LHCN-M2 (cell line): Measurements from ENCODE around the gene HSD3B2. TPM values are rescaled to one million over a fixed set of nuclear protein-coding genes. Genes with fewer than 3 reads are reported as not detected.
"Not testable (repeated sequence)": the region's sequence is repeated elsewhere in the genome, so short reads cannot be mapped to it uniquely, and the experiment has no call there.

Experiments used
- DNase-seq: peaks from one replicate; pipeline ENCODE4 v3.0.0-alpha.2; 2012; ENCODE audit warnings: low read depth
- polyA plus RNA-seq: library from polyadenylated mRNA; unstranded; fragments of >200 nt; gene quantifications from one replicate; pipeline ENCODE4 v1.2.1, GENCODE V29; 2012; ENCODE audit warnings: missing spikeins
- total RNA-seq: library from RNA; depleted of rRNA; stranded (reverse); fragments of >200 nt; gene quantifications from 2 replicates; pipeline ENCODE4 v1.2.3, GENCODE V29; 2014; rRNA removed

HSD3B2 gene
- not detected in 2 replicates for total RNA-seq
- polyA plus RNA-seq, result not detected

- no peak for DNase-seq
These were observed at the start of gene HSD3B2 for GRCh38 chr1:119414950-119415349. Gene HSD3B2, plus strand, starts transcription at chr1:119415150. Its CDS starts 270 bp downstream, at chr1:119415420.

DNA sequence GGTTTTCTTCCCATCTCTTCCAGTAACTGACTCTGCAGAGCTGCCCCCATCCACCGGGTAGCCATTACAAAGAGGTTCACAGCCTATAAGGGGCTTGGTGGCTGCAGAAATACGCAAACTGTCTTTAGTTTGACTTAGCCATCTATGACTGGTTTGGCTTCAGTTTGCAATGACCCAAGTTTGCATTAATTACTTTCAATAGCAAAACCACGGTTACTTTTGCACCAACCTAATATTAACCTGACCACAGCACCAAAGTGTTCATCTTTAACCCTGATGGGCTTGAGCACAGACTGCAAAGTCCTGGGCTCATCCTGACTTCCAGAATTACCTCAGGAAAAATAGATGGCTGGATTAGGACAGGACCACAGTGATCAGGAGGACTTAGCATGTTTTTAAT is 48.5 kb upstream of the HSD3B2 start:
- DNase-seq, result no peak

GRCh38 chr1:119367432-119368124 is 47.4 kb upstream of the HSD3B2 start:
- DNase-seq, result peak; percentile 53

DNA sequence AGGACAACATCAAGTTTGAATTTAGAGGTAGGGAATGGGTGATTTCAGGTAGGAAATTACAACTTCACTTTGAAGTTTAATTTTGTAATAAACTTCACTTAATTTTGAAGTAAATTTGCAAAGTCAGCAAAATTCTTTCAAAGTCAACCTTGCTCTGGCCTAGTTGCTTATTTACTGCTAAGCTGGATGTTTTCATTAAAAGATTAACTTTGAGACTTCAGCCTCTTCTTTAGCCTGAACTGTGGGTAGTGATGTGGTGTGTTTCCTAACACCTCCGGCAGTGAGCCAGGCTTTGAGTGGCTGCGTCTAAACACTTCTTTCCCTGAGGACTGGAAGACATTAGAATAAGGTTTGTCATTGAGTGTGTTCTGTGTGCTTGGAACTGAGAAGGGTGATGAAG is 46.4 kb upstream of the HSD3B2 start, which contains the start of gene HAO2:
Gene HAO2, plus strand, starts transcription at position 232 of the 400 bp plus-strand sequence. CDS start 12,301 bp downstream, outside the sequence.
- DNase-seq, result no peak

DNA sequence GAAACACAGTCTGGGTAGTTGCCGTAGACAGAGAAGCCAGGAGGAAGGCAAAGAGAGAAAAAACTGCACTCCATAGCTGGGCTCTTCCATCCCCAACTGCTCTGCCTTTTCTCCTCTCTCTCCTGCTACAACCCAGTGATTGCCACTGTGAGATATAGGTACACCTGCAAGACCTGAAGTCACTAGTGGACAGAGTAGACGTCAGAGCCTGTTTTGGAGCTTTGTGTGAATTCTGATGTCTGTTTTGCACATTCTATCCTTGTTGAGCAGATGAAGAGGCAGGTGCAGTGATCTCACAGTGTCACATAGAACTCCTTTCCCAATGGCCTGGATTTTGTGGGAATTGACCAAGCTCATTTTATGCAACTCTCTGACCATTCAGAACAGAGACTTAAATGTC is 44.2 kb upstream of the HSD3B2 start:
- no peak for DNase-seq

- no peak for DNase-seq
These were observed 43.1 kb upstream of the HSD3B2 start for GRCh38 chr1:119371815-119372214.

- DNase-seq, result peak; percentile 62
These were observed 42.4 kb upstream of the HSD3B2 start for GRCh38 chr1:119372503-119373086.

- DNase-seq, result peak; percentile 24
These were observed 41.5 kb upstream of the HSD3B2 start for GRCh38 chr1:119373465-119373864.

DNA sequence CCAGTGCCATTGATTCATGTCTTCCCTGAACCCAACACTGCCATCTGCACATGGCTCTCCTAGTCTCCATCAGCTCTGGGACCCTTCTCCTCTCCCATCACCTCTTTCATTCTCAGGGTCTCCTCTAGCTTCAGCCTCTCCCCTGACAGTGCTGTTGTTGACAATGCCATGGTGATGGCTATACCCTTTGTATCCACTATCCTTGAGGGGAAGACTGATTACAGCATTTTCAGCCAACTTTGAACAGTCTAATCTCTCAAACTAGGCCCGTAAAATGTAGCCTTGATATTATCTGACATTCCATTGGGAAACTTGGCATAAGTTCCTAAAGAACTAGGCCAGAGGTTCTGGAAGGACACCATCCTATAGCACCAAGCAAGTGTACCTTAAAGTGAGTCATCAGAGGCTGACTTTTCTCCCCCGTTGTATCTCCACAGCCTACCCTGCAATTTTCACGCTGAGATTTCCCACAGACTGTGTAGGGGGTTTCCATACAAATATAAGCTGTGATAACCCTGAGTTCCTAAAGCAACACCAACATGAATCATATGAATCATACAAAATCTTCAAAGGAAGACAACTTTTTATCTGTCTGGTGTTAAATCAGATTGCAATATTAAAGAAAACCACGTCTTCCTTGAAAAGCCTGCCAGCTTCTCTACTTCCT is 40.6 kb upstream of the HSD3B2 start:
- no peak for DNase-seq

GRCh38 chr1:119375366-119375765 is 39.6 kb upstream of the HSD3B2 start:
- DNase-seq, result no peak

DNA sequence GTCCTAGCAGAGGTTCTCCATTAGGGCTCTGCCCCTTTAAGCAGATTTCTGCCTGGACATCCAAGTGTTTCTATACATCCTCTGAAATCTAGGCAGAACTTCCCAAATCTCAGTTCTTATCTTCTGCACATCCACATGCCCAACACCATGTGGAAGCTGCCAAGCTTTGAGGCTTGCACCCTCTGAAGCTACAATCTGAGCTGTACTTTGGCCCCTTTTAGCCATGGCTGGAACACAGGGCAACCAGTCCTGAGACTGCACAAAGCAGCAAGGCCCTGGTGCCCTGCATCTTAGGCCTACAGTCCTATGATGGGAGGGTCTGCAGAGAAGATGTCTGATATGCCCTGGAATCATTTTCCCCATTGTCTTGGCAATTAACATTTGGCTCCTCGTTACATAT is 38.4 kb upstream of the HSD3B2 start:
- DNase-seq, result no peak

DNA sequence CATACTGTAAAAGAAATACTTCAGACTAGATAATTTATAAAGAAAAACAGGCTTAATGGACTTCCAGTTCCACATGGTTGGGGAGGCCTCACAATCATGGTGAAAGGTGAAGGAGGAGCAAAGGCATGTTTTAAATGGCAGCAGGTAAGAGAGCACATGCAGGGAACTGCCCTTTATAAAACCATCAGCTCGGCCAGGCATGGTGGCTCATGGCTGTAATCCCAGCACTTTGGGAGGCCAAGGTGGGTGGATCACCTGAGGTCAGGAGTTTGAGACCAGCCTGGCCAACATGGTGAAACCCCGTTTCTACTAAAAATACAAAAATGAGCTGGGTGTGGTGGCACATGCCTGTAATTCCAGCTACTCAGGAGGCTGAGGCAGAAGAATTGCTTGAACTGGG is 37.4 kb upstream of the HSD3B2 start:
- DNase-seq, result not testable (repeated sequence)

DNA sequence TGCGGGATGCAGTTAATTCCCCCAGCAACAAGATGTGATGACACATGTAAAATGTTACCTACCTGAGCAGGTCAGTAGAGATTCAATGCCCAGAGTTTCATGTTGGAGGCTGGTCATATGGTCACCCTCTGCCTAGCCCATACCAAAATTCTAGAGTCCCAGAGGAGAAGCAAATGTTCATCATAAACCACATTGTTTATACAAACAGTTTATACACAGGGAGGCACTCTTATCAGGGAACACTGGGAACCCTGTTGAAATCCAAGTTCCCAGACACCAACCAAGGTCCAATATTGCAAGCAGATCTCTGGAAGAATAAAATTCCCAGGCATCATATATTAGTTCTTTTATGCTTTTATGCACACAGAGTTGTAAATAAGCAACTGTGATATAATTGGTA is 35.8 kb upstream of the HSD3B2 start:
- DNase-seq, result no peak

- DNase-seq, result no peak
These were observed 34.6 kb upstream of the HSD3B2 start for GRCh38 chr1:119380304-119380703.

GRCh38 chr1:119380983-119381662 is 33.8 kb upstream of the HSD3B2 start:
- DNase-seq, result no peak

- no peak for DNase-seq
These were observed 30.4 kb upstream of the HSD3B2 start for GRCh38 chr1:119384591-119384990.

- DNase-seq, result no peak
These were observed 29.3 kb upstream of the HSD3B2 start for GRCh38 chr1:119385650-119386049.

GRCh38 chr1:119387858-119388257 is 27.1 kb upstream of the HSD3B2 start:
- DNase-seq, result no peak

GRCh38 chr1:119388450-119388849 is 26.5 kb upstream of the HSD3B2 start:
- no peak for DNase-seq

DNA sequence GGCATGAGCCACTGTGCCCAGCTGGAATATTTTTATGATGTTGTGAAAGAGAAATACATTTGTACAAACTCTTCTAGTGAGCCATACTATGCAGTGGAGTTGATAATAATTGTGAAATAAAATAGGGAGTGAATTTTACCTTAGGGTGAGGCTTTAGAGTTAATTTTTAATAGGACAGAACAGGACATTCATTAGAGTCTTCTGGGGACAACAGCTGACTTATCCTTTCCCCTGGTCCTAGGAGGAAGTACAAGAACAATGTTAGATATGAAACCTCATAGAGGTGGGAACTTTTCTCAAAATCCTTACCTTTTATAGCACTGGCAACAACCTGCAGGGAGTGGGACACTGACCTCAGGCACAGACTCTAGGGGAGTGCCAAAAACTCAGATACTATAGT is 24.4 kb upstream of the HSD3B2 start:
- DNase-seq, result no peak

GRCh38 chr1:119391749-119392148 is 23.2 kb upstream of the HSD3B2 start:
- DNase-seq, result no peak

- no peak for DNase-seq
These were observed 20.9 kb upstream of the HSD3B2 start for GRCh38 chr1:119394085-119394484.
